Measurements from ENCODE around the gene SNX9.
"Not testable (repeated sequence)": the region's sequence is repeated elsewhere in the genome, so short reads cannot be mapped to it uniquely, and the experiment has no call there.

Gene SNX9

DNA sequence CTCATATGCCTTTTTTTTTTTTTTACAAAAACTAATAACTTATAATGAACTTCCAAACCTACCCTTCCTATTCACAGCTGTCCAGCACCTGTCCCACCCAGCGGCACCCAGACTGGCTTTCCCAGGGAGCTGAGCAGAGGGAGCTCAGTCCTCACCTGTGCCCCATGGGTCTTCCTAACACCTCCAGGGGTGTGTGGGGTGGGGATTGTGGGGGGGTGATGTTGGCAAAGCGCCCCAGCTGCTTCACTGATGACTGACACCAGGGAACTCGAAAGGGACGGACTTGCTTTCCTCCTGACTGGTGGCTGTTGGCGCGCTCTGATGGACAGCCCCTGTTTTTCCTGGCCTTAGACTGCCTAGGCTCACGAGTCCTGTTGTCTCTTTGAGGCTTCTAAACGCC is 144.4 kb downstream of the SNX9 start:
- Histone ChIP-seq H3K4me1 (no peaks in the 10 kb centered on the region), H3K4me2 (ENCODE audit: low read length) (no peak overlapping the region), H3K9ac (no peak overlapping the region), H3K4me3 (ENCODE audit: low read depth, low read length) (no peak overlapping the region), H3K79me2 (no peaks in the 10 kb centered on the region), H3K27ac (no peak overlapping the region), H3K9me3 (ENCODE audit: control insufficient read depth, low read length) (no peaks in the 10 kb centered on the region), H3K36me3 (ENCODE audit: control insufficient read depth, insufficient read depth, low read length) (no peaks in the 10 kb centered on the region), H3K27me3 (ENCODE audit: control insufficient read depth, insufficient read depth, low read length) (no peaks in the 10 kb centered on the region), H2AFZ (no peak overlapping the region)
- TF ChIP-seq, protein P1, sequence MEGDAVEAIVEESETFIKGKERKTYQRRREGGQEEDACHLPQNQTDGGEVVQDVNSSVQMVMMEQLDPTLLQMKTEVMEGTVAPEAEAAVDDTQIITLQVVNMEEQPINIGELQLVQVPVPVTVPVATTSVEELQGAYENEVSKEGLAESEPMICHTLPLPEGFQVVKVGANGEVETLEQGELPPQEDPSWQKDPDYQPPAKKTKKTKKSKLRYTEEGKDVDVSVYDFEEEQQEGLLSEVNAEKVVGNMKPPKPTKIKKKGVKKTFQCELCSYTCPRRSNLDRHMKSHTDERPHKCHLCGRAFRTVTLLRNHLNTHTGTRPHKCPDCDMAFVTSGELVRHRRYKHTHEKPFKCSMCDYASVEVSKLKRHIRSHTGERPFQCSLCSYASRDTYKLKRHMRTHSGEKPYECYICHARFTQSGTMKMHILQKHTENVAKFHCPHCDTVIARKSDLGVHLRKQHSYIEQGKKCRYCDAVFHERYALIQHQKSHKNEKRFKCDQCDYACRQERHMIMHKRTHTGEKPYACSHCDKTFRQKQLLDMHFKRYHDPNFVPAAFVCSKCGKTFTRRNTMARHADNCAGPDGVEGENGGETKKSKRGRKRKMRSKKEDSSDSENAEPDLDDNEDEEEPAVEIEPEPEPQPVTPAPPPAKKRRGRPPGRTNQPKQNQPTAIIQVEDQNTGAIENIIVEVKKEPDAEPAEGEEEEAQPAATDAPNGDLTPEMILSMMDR (IDR thresholded peaks at IDR 0.05) = no peak

DNA sequence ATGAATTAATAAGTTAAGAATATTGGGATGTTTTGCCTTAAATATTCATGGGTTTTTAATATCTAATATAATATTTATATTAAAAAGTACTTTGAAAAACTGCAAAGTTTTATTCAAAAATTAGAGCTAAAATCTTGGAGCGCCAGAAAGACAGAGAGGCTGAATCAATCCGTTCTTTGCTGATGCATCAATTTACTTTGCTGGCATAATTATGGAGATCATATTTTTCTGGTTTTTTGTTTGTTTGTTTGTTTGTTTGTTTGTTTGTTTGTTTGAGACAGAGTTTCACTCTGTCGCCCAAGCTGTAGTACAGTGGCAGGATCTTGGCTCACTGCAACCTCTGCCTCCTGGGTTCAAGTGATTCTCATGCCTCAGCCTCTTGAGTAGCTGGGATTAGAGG is 149.1 kb downstream of the SNX9 start:
- not testable (repeated sequence) for H3K9ac ChIP-seq; H3K9me3 ChIP-seq (ENCODE audit: control insufficient read depth, low read length)

DNA sequence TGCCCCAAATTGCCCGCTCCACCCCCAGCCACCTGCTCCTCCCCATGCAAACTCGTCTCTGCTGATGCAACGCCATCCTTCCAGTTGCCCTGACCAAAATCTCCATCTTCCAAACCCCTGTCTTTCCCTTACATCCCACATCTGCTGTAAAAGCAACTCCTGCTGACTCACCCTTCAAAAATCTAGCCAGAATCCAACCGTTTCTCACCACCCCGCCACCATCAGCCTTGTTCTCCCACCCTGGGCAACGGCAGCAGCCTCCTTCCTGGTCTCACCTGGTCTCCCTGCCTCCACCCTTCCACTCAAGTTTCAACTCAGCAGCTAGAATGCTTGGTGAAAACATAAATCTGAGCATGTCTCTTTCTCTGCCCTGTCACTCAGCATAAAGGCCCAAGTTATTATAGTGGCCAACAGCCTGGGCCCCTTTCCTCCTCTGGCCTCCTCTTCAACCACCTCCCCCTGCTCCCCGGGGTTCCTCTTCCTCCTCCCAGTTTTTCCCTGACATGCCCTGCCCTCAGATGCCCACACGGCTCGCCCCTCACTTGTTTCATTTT is 151.4 kb downstream of the SNX9 start:
- Histone ChIP-seq H3K9ac (no peak overlapping the region), H3K79me2 (no peaks in the 10 kb centered on the region), H3K4me1 (no peaks in the 10 kb centered on the region), H3K4me3 (ENCODE audit: low read depth, low read length) (no peak overlapping the region), H3K27me3 (ENCODE audit: control insufficient read depth, insufficient read depth, low read length) (no peaks in the 10 kb centered on the region), H3K27ac (no peak overlapping the region), H3K36me3 (ENCODE audit: control insufficient read depth, insufficient read depth, low read length) (no peaks in the 10 kb centered on the region), H3K4me2 (ENCODE audit: low read length) (no peak overlapping the region), H3K9me3 (ENCODE audit: control insufficient read depth, low read length) (no peaks in the 10 kb centered on the region), H2AFZ (no peak overlapping the region)
- TF ChIP-seq, protein P1 (IDR thresholded peaks at IDR 0.05) = no peak

More for the DNA sequence above, 149.1 kb downstream of the SNX9 start:
- not testable (repeated sequence) for H3K79me2 ChIP-seq; H3K4me1 ChIP-seq; H2AFZ ChIP-seq; H3K4me3 ChIP-seq (ENCODE audit: low read depth, low read length); H3K27me3 ChIP-seq (ENCODE audit: control insufficient read depth, insufficient read depth, low read length); H3K27ac ChIP-seq; H3K4me2 ChIP-seq (ENCODE audit: low read length); H3K36me3 ChIP-seq (ENCODE audit: control insufficient read depth, insufficient read depth, low read length)

DNA sequence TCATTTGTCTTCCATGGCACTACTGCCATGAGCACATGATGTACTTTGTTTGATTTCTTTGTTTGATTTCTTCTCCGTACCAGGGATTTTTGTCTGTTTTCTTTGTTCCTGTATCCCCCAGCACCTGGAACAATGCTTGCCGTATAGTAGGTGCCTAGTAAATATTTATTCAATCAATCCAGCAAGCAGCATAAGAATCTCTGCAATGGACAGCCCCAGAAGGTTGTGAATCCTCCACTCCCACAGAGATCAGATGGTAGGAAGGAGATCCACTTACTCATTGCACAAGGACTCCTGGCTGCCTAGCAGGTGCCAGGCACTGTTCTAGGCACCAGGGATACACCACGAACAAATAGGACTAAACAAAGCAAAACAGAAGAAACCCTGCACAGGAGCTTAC is 151.9 kb downstream of the SNX9 start:
- Histone ChIP-seq H3K9ac (no peak overlapping the region), H3K27ac (no peak overlapping the region), H3K4me3 (ENCODE audit: low read depth, low read length) (no peak overlapping the region), H3K36me3 (ENCODE audit: control insufficient read depth, insufficient read depth, low read length) (no peaks in the 10 kb centered on the region), H3K79me2 (no peaks in the 10 kb centered on the region), H3K9me3 (ENCODE audit: control insufficient read depth, low read length) (no peaks in the 10 kb centered on the region), H3K4me2 (ENCODE audit: low read length) (no peak overlapping the region), H2AFZ (no peak overlapping the region), H3K4me1 (no peaks in the 10 kb centered on the region), H3K27me3 (ENCODE audit: control insufficient read depth, insufficient read depth, low read length) (no peaks in the 10 kb centered on the region)
- TF ChIP-seq, protein P1 (IDR thresholded peaks at IDR 0.05) = no peak

DNA sequence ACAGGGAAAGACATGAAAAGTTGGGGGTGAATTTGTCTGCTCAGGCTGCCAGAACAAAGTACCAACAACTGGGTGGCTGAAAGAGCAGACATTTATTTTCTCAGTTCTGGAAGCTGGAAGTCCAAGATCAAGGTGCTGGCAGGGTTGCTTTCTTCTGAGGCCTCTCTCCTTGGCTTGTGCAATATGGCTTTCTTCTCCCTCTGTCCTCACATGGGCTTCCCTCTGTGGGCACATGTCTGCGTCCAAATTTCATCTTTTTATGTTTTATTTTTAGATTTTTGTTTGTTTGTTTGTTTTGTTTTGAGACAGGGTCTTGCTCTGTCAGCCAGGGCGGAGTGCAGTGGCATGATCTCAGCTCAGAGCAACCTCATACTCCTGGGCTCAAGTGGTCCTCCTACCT is 152.4 kb downstream of the SNX9 start:
- no peak overlapping the region for H3K4me2 ChIP-seq (ENCODE audit: low read length)
- no peak overlapping the region for H3K27ac ChIP-seq
- no peaks in the 10 kb centered on the region for H3K27me3 ChIP-seq (ENCODE audit: control insufficient read depth, insufficient read depth, low read length)
- TF ChIP-seq, protein P1 (IDR thresholded peaks at IDR 0.05) = no peak
- no peak overlapping the region for H2AFZ ChIP-seq
- H3K4me1 ChIP-seq = no peaks in the 10 kb centered on the region
- H3K9me3 ChIP-seq (ENCODE audit: control insufficient read depth, low read length) = no peaks in the 10 kb centered on the region
- no peak overlapping the region for H3K4me3 ChIP-seq (ENCODE audit: low read depth, low read length)
- H3K9ac ChIP-seq = no peak overlapping the region
- H3K79me2 ChIP-seq = no peaks in the 10 kb centered on the region
- no peaks in the 10 kb centered on the region for H3K36me3 ChIP-seq (ENCODE audit: control insufficient read depth, insufficient read depth, low read length)
